Spinal cord (tissue), 10 donors: Measurements from ENCODE around the gene CPNE8. TPM values are rescaled to one million over a fixed set of nuclear protein-coding genes. Genes with fewer than 3 reads are reported as not detected.

ENCODE experiments used
- DNase-seq, 6 donors: peaks; one replicate each; pipeline versions ENCODE4 v3.0.0 to v3.0.0-alpha.2; 2013 to 2015; ENCODE audit warnings: low spot score in 6 of 6, low read depth in 4 of 6
- H3K27ac ChIP-seq: one replicate; pipeline ENCODE4 v1.5.1; 2013; ENCODE audit warnings: low read depth, low read length, control low read depth
- H3K27me3 ChIP-seq: one replicate; pipeline ENCODE4 v1.6.1; 2013; ENCODE audit warnings: low read length; ENCODE audit not compliant: control insufficient read depth, insufficient read depth
- H3K36me3 ChIP-seq: one replicate; pipeline ENCODE4 v1.6.1; 2013; ENCODE audit warnings: low read length; ENCODE audit not compliant: control insufficient read depth, insufficient read depth
- H3K4me1 ChIP-seq: one replicate; pipeline ENCODE4 v1.6.1; 2013; ENCODE audit warnings: low read length; ENCODE audit not compliant: control insufficient read depth, insufficient read depth
- H3K4me3 ChIP-seq: one replicate; pipeline ENCODE4 v1.5.1; 2013; ENCODE audit warnings: low read depth, low read length, control low read depth
- H3K9me3 ChIP-seq: one replicate; pipeline ENCODE4 v1.6.1; 2013; ENCODE audit warnings: low read length; ENCODE audit not compliant: control insufficient read depth, insufficient read depth
- WGBS: methylation state at CpG from one replicate; pipeline ENCODE4 v1.1.5; 2013; ENCODE audit warnings: missing lambda C conversion rate; ENCODE audit not compliant: insufficient coverage; 5-methylcytosine and 5-hydroxymethylcytosine counted together
- long read RNA-seq, 4 donors: transcript quantifications; one replicate each; lab custom pipeline, GENCODE V29; 2026
- polyA plus RNA-seq, 2 donors: library from polyadenylated mRNA; unstranded; fragments of 120-200 nt; gene quantifications; one replicate each; pipeline ENCODE4 v1.2.1, GENCODE V29; 2013; ENCODE audit not compliant: insufficient read length in 2 of 2
- total RNA-seq, 2 donors: library from RNA; depleted of rRNA in 1 of 2; stranded (reverse); fragments of 120-200 nt in 1 of 2; fragments of >200 nt in 1 of 2; gene quantifications; one replicate each; pipeline versions ENCODE4 v1.2.3 to v1.2.4, GENCODE V29; 2013 to 2014
- donor health status: healthy.

The CPNE8 gene
- 10 to 100 TPM; 18.6 to 26.2 TPM for total RNA-seq
- polyA plus RNA-seq = 10 to 100 TPM; 11.6 to 13.5 TPM
- long read RNA-seq, donor 1, partial matches to known transcripts = 0 of 1 reads
- long read RNA-seq, donor 1, other reads (novel, unspliced or antisense) = 0 of 1 reads
- long read RNA-seq, donor 2 = 0 reads
- long read RNA-seq, donor 3 = 0 reads
- long read RNA-seq, donor 4 = 0 reads

GRCh38 chr12:38905480-38906351, at the start of gene CPNE8:
TSS of gene CPNE8 (minus strand) at chr12:38905591. CDS start at chr12:38905534, 57 bp downstream.
- Histone ChIP-seq H3K27ac (peak within 1 kb of the TSS; percentile 88), H3K4me1 (peaks cover 21% of the 10 kb centered on the region), H3K36me3 (no peaks in the 10 kb centered on the region), H3K27me3 (no peaks in the 10 kb centered on the region), H3K9me3 (no peaks in the 10 kb centered on the region), H3K4me3 (peak within 1 kb of the TSS; percentile 76)
- DNase-seq = peak in 5 of 6 donors; percentile 30 to 83 (median 37)
- under 1% methylated on average over 43 of the region's 54 CpGs for WGBS

DNA sequence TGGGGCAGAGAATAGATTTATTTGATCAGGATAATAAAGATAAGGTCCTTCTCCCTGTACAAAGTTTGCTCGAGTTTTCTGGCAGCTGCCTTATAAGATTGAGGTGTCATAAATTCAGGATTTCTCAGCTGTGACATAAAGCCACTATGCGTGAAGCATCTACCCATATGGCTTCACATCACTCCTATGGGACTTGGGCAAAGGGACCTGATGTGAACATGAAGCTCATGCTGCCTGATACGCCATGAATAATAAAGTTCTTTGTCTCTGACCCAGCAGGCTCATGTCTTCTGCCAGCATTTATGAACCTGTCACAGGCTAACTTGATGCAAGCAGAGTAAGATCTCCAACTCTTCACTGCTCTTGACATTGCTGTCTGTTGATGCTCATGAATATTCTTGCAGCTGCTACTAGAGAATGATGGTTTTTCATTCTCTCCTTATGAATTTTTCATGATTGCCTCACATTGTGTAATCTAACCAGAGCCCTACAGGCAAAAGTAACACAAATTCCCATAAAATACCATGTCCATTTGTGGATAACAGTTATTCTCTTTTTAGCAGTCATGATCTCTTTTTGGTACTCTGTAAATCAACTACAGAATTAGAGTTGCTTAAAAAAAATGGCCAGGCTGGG, 49.0 kb upstream of the CPNE8 start:
- H3K9me3 ChIP-seq = no peaks in the 10 kb centered on the region
- DNase-seq = peak in 2 of 6 donors; percentile 49 to 80
- H3K4me1 ChIP-seq = no peaks in the 10 kb centered on the region
- H3K4me3 ChIP-seq = no peak overlapping the region
- H3K36me3 ChIP-seq = no peaks in the 10 kb centered on the region
- no peaks in the 10 kb centered on the region for H3K27me3 ChIP-seq
- no peak overlapping the region for H3K27ac ChIP-seq
- WGBS = 60% methylated on average over 2 of the region's 3 CpGs

DNA sequence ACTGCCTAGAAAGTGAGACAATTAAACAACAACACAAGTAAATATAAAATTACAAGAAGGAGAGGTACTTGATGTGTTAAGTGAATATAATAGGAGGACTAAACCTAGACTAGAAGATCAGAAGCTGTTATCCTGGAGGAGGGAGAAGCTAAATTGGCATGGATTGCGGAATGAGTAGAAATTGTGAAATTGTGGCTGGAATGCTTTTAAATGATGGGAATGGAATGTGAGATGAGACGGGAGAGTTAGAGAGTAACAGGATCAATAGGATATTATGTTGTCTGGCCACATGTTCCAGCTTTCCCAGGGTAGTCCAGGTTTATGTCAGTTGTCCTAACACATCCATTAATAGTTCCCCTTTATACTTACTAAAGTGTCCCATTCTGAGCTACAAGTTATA, 44.0 kb upstream of the CPNE8 start:
- Histone ChIP-seq H3K4me3 (no peak overlapping the region), H3K27ac (no peak overlapping the region), H3K36me3 (no peaks in the 10 kb centered on the region), H3K4me1 (no peaks in the 10 kb centered on the region), H3K27me3 (no peaks in the 10 kb centered on the region), H3K9me3 (no peaks in the 10 kb centered on the region)
- 89% methylated on average over 1 of the region's 2 CpGs for WGBS
- DNase-seq = no peak

- Histone ChIP-seq H3K27ac (no peak overlapping the region), H3K27me3 (no peaks in the 10 kb centered on the region), H3K36me3 (no peaks in the 10 kb centered on the region), H3K9me3 (no peaks in the 10 kb centered on the region), H3K4me1 (no peaks in the 10 kb centered on the region), H3K4me3 (no peak overlapping the region)
- WGBS = no CpG with 5 or more reads among the region's 1 CpG
- DNase-seq = no peak
These were observed 29.3 kb upstream of the CPNE8 start for GRCh38 chr12:38934686-38935085.

DNA sequence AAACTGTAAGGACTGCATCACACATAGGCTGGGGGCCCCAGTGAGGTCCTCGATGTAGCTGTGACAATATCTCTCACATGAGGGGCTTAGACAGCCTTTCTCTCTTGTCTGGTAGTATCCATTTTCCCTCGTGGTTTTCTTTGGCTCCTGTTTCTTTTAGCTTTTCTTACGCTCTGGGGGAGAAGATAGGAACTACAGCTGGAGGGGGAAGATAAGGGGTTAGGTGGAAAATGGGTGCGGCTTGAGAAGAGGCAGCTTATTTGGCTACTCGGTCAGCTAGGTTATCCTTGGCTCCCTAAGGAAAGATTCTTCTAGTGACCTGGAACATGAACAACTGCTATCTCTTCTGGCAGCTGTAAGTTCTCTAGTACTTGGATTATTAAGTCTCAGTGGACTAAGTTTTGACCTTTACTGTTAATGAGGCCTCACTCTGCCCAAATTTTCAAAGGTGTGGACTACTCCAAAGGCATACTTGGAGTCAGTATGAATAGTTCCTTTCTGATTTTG, 28.7 kb upstream of the CPNE8 start:
- Histone ChIP-seq H3K4me1 (no peaks in the 10 kb centered on the region), H3K9me3 (no peaks in the 10 kb centered on the region), H3K27me3 (no peaks in the 10 kb centered on the region), H3K36me3 (no peaks in the 10 kb centered on the region), H3K27ac (no peak overlapping the region), H3K4me3 (no peak overlapping the region)
- WGBS = 68% methylated on average over 4 of the region's 5 CpGs
- no peak for DNase-seq

- Histone ChIP-seq H3K4me1 (no peaks in the 10 kb centered on the region), H3K36me3 (no peaks in the 10 kb centered on the region), H3K9me3 (no peaks in the 10 kb centered on the region), H3K27me3 (no peaks in the 10 kb centered on the region), H3K4me3 (no peak overlapping the region), H3K27ac (no peak overlapping the region)
- 90% methylated on average over 7 of the region's 7 CpGs for WGBS
- no peak for DNase-seq
These were observed 26.9 kb upstream of the CPNE8 start for GRCh38 chr12:38932320-38932719.

GRCh38 chr12:38931461-38931860, 26.1 kb upstream of the CPNE8 start:
- WGBS = 93% methylated on average over 3 of the region's 8 CpGs
- no peaks in the 10 kb centered on the region for H3K36me3 ChIP-seq
- no peak for DNase-seq

DNA sequence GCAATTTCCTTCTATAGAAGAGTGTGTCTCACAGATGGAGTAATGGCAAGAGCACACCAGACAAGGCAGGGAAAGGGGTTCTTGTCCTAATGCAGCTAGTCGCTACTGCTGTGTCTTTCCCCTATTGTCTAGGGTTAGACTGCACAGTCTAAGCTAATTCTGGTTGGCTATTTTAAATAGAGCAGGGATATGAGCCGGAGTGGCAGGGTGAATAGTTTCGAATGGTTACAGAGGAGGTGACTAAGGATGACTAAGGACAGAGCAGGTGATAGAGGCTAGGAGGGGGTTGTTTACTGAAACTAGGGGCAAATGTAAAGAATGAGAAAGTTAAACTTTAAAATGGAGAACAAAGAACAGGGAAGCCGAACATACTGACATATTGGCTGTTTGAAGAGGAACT, 25.6 kb upstream of the CPNE8 start:
- no peak for DNase-seq
- H3K36me3 ChIP-seq = no peaks in the 10 kb centered on the region
- no peak overlapping the region for H3K27ac ChIP-seq
- 78% methylated on average over 4 of the region's 4 CpGs for WGBS
- no peak overlapping the region for H3K4me3 ChIP-seq
- H3K9me3 ChIP-seq = no peaks in the 10 kb centered on the region
- H3K27me3 ChIP-seq = no peaks in the 10 kb centered on the region
- no peaks in the 10 kb centered on the region for H3K4me1 ChIP-seq

More at GRCh38 chr12:38931461-38931860, 26.1 kb upstream of the CPNE8 start:
- no peaks in the 10 kb centered on the region for H3K27me3 ChIP-seq
- no peaks in the 10 kb centered on the region for H3K9me3 ChIP-seq
- H3K4me3 ChIP-seq = no peak overlapping the region
- H3K27ac ChIP-seq = no peak overlapping the region
- H3K4me1 ChIP-seq = no peaks in the 10 kb centered on the region

DNA sequence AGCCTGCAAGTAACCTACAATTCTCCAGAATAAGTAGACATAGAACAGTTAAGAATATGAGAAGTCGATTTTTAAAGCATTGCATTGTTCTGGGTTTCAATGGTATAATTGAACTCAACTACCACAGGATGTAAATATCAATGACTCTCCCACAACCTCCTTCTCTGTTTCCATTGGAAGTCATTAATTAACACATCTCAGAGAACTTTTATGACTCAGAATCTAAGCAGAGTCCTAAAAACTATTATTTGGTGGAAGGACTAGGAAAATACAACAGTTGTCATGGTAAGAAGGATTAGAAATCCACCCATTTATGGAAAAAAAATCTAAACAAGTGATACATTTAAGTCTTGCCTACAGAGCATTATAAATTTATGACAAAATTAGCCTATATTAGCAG, 21.1 kb upstream of the CPNE8 start:
- no peak for DNase-seq
- Histone ChIP-seq H3K4me1 (no peaks in the 10 kb centered on the region), H3K36me3 (no peaks in the 10 kb centered on the region), H3K27me3 (no peaks in the 10 kb centered on the region), H3K27ac (no peak overlapping the region), H3K9me3 (no peaks in the 10 kb centered on the region), H3K4me3 (no peak overlapping the region)
- no CpG with 5 or more reads among the region's 1 CpG for WGBS
